GM19438 (cell line): ENCODE data around the gene SLIT3.

Source experiments
- ATAC-seq: cut with Tn5 transposase; IDR thresholded peaks from one replicate; pipeline ENCODE4 v1.9.1; 2021; ENCODE audit warnings: low read depth; ENCODE audit not compliant: unreplicated experiment

SLIT3 gene

GRCh38 chr5:168852329-168852728 is 448.6 kb downstream of the SLIT3 start:
- ATAC-seq, result no peak

DNA sequence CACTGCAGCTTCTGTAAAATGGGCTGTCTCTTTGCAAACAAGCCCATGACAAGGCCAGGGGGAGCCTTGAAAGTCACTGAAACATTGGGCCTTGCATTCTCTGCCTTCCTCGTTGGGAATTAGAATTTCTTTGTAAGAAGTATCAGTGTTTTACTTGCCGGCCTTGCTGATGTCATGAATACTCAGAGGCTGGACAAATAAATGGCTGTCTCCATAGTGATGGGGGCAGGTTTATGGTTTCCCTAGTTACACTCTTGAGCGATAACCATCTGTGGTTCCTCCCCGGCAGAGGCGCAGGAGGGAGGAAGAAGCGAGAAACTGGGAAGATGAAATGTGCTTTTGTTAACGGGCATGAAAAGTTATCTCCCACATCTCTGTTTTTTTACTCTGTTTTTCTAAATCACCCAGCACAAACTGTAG is 449.0 kb downstream of the SLIT3 start:
- no peak for ATAC-seq

DNA sequence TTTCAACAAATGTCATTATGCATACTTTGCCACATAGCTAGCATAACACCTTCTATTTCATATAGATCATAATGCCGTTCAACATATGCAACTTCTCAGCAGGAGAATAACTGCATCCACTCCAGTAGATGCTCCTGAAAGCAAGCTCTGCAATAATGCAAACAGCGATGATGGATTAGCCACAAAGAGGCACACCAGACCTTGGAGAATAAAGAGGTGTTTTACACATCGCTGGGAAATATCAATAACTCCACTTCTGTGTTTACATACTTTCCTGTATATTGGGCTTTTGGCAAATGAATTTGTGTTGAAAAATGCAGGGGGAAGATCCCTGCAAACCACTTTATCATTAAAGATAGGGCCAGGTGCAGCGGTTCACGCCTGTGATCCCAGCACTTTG is 450.3 kb downstream of the SLIT3 start:
- no peak for ATAC-seq

DNA sequence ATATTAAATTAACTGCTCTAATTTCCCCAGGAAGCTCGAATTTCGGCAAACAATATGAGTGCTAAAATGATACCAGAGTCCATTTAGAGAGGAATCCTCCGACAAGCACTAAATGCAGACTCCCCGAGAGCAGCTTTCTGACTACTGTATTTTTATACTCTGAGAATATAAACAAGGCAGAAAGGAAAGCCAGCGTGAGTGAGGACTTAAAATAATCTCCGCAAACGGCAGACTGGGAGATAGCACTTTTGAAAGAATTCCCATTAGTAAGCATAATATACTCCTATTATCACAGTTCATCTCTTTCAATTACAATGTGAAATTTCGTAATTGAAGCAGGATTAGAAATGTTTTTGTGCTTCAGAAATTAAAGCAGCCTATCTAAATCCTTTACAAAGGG is 452.4 kb downstream of the SLIT3 start:
- ATAC-seq, result no peak

- ATAC-seq, result no peak
Measured at GRCh38 chr5:168847511-168848073, 453.3 kb downstream of the SLIT3 start.

GRCh38 chr5:168844922-168845296 is 456.0 kb downstream of the SLIT3 start:
- no peak for ATAC-seq

- no peak for ATAC-seq
Measured at GRCh38 chr5:168844016-168844921, 456.7 kb downstream of the SLIT3 start.

- ATAC-seq, result no peak
Measured at GRCh38 chr5:168843277-168844015, 457.5 kb downstream of the SLIT3 start.

GRCh38 chr5:168842571-168843205 is 458.3 kb downstream of the SLIT3 start:
- no peak for ATAC-seq

GRCh38 chr5:168837852-168838251 is 463.1 kb downstream of the SLIT3 start:
- ATAC-seq, result no peak

- no peak for ATAC-seq
Measured at GRCh38 chr5:168836603-168837231, 464.2 kb downstream of the SLIT3 start.

GRCh38 chr5:168833936-168834335 is 467.0 kb downstream of the SLIT3 start:
- no peak for ATAC-seq

DNA sequence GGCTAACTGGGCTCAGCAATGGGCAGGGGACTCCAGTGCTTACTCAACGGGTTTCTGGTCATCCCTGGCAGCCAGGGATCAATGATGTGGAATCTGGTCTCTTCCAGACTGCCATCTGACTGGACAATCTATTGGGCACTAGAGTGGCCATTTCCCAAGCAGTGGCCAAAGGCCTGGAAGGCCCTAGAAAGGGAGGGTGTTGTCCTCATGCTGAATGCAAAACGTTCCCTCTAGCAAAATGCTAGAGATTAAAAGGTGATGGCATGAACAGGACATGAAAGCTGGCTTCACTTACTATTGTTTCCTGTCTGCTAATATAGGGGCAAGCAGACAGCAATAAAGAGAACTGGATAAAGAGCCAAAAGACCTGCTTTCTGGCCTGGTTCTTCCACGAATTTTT is 467.6 kb downstream of the SLIT3 start:
- ATAC-seq, result no peak

- ATAC-seq, result no peak
Measured at GRCh38 chr5:168832308-168832707, 468.6 kb downstream of the SLIT3 start.

- no peak for ATAC-seq
Measured at GRCh38 chr5:168831383-168831782, 469.6 kb downstream of the SLIT3 start.

DNA sequence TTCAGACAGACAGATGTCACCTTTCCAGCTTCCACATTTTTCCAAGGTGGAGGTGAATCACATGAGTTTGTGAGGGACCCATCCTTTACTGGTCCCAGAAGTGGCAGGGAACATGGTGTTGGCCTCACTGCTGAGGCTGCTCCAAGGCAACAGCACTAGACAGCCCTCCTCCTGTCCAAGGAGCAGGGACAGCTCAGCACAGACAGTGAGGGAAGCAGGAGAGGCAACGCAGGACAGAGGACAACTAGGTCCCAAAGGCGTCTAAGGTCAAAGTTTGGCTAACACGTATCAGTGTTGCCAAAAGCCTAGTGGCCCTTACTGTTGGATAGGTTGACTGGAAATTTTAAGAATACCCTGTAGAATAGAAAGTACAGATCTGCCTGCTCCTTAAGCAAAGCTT is 470.1 kb downstream of the SLIT3 start:
- no peak for ATAC-seq

DNA sequence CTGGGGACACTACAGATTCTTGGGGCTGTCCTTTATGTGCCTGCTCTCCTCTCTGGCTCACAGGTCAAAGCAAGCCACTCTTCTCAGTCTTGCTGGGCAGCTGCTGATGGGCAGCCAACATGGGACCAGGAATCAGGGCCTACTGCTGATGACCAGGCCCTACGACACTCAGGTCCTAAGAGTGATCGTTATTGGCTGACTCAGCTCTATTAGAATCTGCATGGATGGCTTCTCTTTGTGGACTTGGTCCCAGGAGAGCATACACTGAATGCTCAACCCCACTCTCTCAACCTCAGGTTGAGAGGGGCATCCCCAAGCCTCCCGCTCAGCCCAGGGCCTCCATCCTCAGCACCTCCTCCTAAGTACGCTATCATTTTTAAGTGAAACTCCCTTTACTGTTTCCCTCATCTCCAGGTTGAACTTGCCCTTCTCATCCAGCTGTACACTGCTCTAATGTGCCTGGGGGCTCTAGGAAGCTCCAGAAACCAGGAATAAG is 471.0 kb downstream of the SLIT3 start:
- no peak for ATAC-seq

DNA sequence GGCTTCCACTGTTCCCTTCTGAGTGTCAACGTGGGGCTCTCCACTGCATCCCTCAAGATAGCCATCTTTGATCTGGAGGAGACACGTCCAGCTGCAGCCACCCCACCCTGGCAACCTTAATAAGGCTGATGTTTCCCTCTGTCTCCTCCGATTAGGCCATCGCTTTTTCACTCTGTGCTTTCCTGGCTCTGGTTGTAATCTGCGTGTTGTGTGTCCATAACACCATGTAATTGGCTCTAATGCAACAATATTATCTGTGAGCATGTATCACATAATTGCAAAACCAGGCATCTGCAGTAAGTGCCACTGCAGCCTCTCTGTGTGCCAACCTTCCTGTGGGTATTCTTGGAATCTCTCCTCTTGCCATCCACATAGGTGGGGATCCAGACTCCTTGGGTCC is 471.9 kb downstream of the SLIT3 start:
- ATAC-seq, result no peak

DNA sequence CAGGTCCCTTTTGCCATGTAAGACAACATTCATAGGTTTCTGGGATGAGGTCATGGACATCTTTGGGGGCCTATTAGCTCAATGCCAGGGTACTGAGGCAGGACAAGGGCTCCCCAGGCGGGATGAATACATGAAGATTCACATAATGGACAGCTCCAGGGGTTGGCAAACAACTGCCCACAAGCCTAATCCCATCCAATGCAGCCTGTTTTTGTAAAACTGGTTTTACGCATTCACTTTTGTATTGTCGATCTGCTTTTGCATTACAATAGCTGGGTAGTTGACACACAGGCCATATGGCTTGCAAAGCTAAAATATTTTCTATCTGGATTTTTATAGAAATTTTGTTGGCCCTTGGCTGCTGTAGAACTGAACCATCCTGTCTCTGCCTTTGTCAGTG is 473.3 kb downstream of the SLIT3 start:
- ATAC-seq, result no peak

- no peak for ATAC-seq
Measured at GRCh38 chr5:168826246-168826725, 474.7 kb downstream of the SLIT3 start.
